Liver (tissue), 3 donors: ENCODE results near the gene PCNT.

Experiments
- RAD21 ChIP-seq, 2 donors: IDR thresholded peaks; 2 replicates each; pipeline ENCODE4 v1.6.1; 2016; ENCODE audit warnings: antibody characterized with exemption in 2 of 2, mild to moderate bottlenecking in 2 of 2
- TF ChIP-seq, protein P1 (sequence below): fragments of 150-350 bp; IDR thresholded peaks from 2 replicates; pipeline ENCODE4 v1.5.1; 2017; ENCODE audit warnings: improper control_type of control experiment, low read depth, low read length; ENCODE audit not compliant: missing input control
- donor health status: healthy.
- donor health status: healthy.

DNA sequence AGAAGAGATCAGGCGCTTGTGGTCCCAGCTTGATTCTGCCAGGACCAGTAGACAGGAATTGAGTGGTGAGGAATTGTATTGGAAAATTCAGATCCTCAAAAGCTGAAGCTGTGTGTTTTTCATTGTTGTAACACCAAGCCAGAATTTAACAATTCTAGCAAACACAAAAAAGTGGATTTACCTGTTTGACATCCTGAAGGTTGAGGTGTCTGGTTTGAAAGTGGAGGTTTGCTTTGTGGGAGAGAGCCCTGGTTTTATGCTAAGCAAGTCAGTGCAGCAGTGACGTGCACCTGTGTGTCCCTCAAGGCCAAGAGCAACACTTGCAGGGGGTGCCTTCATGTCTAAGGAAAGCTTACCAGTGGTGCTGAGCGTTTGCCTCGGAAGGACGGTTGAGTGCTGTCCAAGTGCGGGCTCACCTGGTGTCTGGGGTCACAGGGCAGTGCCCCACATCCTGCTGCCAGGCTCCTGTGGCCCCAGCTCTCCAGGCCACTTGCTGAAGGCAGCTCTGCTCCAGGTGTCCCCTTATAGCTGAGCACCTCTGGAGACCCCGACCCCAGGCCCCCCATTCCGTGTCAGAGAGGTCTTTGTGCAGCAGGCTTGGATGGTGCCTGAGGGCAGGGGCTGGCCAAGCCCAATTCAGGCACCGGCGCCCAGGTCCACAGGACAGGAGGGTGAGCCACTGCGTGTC is 27.7 kb downstream of the PCNT start:
- no peak for TF ChIP-seq RAD21 (IDR thresholded peaks at IDR 0.05)
- TF ChIP-seq, protein P1, sequence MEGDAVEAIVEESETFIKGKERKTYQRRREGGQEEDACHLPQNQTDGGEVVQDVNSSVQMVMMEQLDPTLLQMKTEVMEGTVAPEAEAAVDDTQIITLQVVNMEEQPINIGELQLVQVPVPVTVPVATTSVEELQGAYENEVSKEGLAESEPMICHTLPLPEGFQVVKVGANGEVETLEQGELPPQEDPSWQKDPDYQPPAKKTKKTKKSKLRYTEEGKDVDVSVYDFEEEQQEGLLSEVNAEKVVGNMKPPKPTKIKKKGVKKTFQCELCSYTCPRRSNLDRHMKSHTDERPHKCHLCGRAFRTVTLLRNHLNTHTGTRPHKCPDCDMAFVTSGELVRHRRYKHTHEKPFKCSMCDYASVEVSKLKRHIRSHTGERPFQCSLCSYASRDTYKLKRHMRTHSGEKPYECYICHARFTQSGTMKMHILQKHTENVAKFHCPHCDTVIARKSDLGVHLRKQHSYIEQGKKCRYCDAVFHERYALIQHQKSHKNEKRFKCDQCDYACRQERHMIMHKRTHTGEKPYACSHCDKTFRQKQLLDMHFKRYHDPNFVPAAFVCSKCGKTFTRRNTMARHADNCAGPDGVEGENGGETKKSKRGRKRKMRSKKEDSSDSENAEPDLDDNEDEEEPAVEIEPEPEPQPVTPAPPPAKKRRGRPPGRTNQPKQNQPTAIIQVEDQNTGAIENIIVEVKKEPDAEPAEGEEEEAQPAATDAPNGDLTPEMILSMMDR = no peak
